GM10266 (cell line): ENCODE data around the gene PARD3.

Source experiments
- DNase-seq: peaks from one replicate; pipeline ENCODE4 v3.0.0; 2012; ENCODE audit errors: extremely low spot score
- TF ChIP-seq, protein P1 (sequence below): IDR thresholded peaks from 2 replicates; pipeline ENCODE4 v1.5.1; 2012; ENCODE audit warnings: mild to moderate bottlenecking, low read depth; ENCODE audit not compliant: control insufficient read depth, insufficient read depth; ENCODE audit errors: missing control alignments

PARD3 gene

DNA sequence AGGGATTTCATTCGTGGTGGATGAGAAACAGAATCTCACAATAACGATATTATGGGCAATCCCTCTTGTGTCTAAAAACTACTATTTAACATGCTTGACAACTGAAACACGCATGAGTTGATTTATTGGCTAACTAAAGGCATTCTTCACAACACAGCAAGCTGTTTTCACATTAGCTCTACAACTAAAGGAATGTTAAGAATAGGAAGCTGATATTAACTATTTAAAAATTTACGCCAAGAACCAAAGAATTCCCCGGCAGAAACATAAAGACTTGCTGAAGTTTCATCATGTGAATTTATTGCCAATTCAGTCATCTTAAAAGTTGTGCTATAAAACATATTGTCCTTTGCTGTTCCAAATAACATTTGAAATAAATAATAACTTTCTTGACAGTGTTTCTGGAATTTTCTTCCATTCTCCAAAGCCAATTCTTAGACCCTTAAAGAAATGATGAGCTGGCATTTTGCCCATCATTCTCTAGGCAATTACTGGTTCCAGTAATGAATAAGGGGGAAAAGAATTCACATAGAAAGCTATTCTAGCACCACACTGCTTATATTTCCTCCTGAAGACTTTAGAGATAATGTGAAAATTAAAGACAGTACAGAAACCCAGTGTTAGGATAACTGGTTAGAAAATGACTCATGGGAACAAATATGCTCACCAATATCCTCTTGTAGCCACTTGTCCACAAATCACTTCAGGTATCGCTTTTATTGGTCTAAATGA is 233.1 kb downstream of the PARD3 start:
- DNase-seq, result no peak
- TF ChIP-seq, protein P1, sequence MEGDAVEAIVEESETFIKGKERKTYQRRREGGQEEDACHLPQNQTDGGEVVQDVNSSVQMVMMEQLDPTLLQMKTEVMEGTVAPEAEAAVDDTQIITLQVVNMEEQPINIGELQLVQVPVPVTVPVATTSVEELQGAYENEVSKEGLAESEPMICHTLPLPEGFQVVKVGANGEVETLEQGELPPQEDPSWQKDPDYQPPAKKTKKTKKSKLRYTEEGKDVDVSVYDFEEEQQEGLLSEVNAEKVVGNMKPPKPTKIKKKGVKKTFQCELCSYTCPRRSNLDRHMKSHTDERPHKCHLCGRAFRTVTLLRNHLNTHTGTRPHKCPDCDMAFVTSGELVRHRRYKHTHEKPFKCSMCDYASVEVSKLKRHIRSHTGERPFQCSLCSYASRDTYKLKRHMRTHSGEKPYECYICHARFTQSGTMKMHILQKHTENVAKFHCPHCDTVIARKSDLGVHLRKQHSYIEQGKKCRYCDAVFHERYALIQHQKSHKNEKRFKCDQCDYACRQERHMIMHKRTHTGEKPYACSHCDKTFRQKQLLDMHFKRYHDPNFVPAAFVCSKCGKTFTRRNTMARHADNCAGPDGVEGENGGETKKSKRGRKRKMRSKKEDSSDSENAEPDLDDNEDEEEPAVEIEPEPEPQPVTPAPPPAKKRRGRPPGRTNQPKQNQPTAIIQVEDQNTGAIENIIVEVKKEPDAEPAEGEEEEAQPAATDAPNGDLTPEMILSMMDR, result no peak

DNA sequence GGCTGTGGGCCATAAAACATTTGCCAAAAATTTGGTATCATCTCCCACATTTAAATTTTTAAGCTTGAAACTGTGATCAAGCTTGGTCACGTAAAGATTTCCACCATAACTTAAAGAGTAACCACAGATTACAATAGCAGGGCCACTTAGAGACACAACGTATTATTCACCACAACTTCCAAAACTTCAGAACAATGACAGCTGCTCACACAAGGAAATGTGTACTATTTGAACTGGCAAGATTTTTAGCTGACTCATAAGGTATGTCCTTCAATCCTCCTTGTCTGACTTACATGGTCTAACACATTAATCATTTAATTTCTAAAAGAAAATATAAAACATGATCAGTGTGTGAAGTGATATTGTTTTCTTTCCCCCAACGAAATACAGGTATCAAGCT is 234.5 kb downstream of the PARD3 start:
- TF ChIP-seq, protein P1, result no peak
- no peak for DNase-seq

DNA sequence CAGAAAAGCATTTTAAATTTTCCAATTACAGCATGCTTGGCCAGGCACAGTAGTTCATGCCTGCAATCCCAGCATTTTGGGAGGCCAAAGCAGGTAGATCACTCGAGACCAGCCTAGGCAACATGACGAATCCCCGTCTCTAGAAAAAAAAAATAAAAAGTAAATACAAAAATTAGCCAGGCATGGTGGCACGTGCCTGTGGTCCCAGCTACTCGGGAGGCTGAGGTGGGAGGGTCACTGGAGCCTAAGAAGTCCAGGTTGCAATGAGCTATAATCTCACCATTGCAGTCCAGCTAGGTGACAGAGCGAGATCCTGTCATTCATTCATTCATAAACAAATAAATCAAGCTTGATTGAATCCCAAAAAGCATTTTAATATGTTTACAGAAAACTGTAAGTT is 234.9 kb downstream of the PARD3 start:
- DNase-seq, result no peak
- TF ChIP-seq, protein P1, result no peak

DNA sequence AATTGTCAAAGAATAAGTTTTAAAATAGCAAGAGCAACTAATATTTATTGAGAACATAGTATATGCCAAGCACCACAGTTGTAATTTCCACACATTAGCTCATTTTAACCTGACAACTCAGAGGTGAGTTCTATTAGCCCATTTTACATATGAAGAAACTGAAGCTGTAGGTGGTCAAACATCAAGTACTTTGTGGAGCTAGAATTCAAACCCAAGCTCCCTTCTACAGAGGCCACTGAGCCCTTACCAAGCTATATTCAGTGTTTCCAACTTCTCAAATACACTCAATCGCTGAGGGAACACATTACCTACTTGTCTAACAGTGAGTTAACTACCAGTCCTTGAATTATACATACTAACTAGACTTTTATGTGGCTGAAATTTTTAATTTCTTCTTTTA is 236.6 kb downstream of the PARD3 start:
- TF ChIP-seq, protein P1, result no peak
- DNase-seq, result no peak

DNA sequence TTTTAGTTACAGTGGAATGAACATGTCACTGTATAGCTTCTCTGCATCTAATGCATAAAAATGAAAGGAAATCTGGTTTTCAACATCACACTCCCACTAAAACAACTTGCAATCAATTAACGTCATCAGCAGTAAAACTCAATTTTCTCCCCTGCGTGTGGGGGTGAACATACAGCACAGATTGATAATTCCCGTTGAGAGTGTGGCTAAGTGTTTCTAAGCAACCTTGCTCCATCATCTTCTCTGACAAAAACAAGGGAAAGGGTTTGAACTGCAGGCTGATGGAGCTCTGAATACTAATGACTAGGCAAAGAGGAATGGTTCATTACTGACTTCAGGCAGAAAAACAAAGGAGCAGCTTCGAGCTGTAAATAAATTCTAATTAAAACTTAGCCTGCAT is 238.3 kb downstream of the PARD3 start:
- TF ChIP-seq, protein P1, result no peak
- DNase-seq, result no peak

DNA sequence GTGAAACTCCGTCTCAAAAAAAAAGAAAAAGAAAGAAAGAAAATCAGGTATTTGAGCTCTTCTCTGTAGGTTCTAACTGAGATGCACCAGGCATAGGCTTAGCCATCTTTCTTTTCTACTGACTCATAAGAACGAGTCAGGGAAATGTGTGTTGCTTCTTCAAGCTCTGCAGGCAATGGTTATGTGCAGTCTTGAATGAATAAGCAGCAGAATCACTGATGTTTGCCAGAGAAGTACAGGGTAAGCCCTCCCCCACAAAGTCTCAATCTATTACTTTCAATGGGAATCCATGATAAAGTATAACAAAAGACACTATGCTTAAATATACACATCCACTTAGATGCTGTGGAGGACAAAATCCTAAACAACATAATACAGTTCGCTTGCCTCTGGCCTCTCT is 239.2 kb downstream of the PARD3 start:
- DNase-seq, result no peak
- TF ChIP-seq, protein P1, result no peak

DNA sequence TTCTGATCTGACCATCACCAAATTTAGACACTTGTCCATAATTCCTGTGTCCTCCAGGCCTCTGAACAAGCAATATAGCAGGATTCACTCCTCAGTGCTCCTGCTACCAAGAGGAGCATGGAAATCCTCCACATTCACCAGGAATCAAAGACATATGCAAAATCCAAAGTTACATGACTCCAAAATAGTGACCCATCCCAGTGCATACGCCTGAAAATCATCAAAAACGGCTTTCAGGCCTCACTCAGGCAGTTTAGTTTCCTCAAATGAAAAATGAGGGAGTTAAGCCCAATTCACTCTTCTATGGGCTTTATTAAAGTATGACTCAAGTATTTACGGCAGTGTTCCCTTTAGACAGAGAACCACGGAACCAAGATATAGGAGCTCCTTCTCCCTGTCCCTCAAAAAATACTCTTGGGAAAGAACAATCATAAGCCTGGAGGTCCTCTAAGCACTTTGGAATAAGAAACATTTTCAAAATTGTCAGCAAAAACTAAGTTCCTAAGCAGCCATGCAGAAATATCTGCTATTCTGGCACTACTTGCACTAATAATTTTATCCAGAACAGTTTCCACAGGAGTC is 240.7 kb downstream of the PARD3 start:
- DNase-seq, result no peak
- TF ChIP-seq, protein P1, result no peak
